Measurements from ENCODE around the gene TRMT1.

The TRMT1 gene

GRCh38 chr19:13097033-13097462, 19.5 kb downstream of the TRMT1 start:
- CTCF ChIA-PET, result interaction anchor here (0.9 kb wide), 1 partner anchor 120 kb away, joined by 3 read pairs; no protein-coding TSS in a partner anchor
- DNase-seq (ENCODE audit: extremely low spot score), result no peak
- TF ChIP-seq FOXA1 (IDR thresholded peaks at IDR 0.05) (no peak), HDGF (IDR thresholded peaks at IDR 0.05; ENCODE audit: borderline replicate concordance) (no peak), SUZ12 (IDR thresholded peaks at IDR 0.05) (no peak), LEF1 (IDR thresholded peaks at IDR 0.05; ENCODE audit: borderline replicate concordance) (no peak), TARDBP (IDR thresholded peaks at IDR 0.05) (no peak), PKNOX1 (IDR thresholded peaks at IDR 0.05) (no peak), L3MBTL2 (conservative IDR thresholded peaks at IDR 0.05) (no peak), SP1 (IDR thresholded peaks at IDR 0.05) (no peak), ARNT (IDR thresholded peaks at IDR 0.05) (no peak), BHLHE40 (IDR thresholded peaks at IDR 0.05; ENCODE audit: borderline replicate concordance) (no peak), CTBP1 (IDR thresholded peaks at IDR 0.05; ENCODE audit: borderline replicate concordance) (no peak), ELF4 (IDR thresholded peaks at IDR 0.05) (no peak), ZNF384 (IDR thresholded peaks at IDR 0.05) (no peak), FOXK2 (IDR thresholded peaks at IDR 0.05) (no peak)
- POLR2A ChIA-PET, result no interaction called here

GRCh38 chr19:13095934-13096927, 20.3 kb downstream of the TRMT1 start:
- no peak for TF ChIP-seq HDGF (IDR thresholded peaks at IDR 0.05; ENCODE audit: borderline replicate concordance)
- no peak for TF ChIP-seq L3MBTL2 (conservative IDR thresholded peaks at IDR 0.05)
- POLR2A ChIA-PET, result interaction anchor here (1.0 to 2.0 kb wide), 2 partner anchors 9 to 57 kb away, joined by 3 to 9 read pairs; no protein-coding TSS in a partner anchor
- CTCF ChIA-PET, result interaction anchor here (0.6 to 3.8 kb wide), 5 partner anchors 13 to 131 kb away, joined by 3 to 27 read pairs (median 7); no protein-coding TSS in a partner anchor
- DNase-seq (ENCODE audit: extremely low spot score), result peak; percentile 49

GRCh38 chr19:13095393-13095784, 21.2 kb downstream of the TRMT1 start:
- TF ChIP-seq NFRKB (IDR thresholded peaks at IDR 0.05) (no peak), FOXK2 (IDR thresholded peaks at IDR 0.05) (no peak), LEF1 (IDR thresholded peaks at IDR 0.05; ENCODE audit: borderline replicate concordance) (no peak), SP1 (IDR thresholded peaks at IDR 0.05) (no peak), ELF4 (IDR thresholded peaks at IDR 0.05) (no peak)
- CTCF ChIA-PET, result interaction anchor here (1.2 to 3.8 kb wide), 4 partner anchors 34 to 130 kb away, joined by 3 to 35 read pairs (median 24); no protein-coding TSS in a partner anchor
- DNase-seq (ENCODE audit: extremely low spot score), result no peak
- POLR2A ChIA-PET, result interaction anchor here (2.0 kb wide), 1 partner anchor 58 kb away, joined by 9 read pairs; no protein-coding TSS in a partner anchor

- ChIA-PET POLR2A (interaction anchor here (1.0 to 2.0 kb wide), 2 partner anchors 12 to 58 kb away, joined by 3 to 9 read pairs; no protein-coding TSS in a partner anchor), CTCF (interaction anchor here (0.8 to 3.8 kb wide), 10 partner anchors 12 to 129 kb away, joined by 3 to 35 read pairs (median 6); no protein-coding TSS in a partner anchor)
- DNase-seq (ENCODE audit: extremely low spot score), result no peak
- no peak for TF ChIP-seq LEF1 (IDR thresholded peaks at IDR 0.05; ENCODE audit: borderline replicate concordance)
- TF ChIP-seq SP1 (IDR thresholded peaks at IDR 0.05), result no peak
- TF ChIP-seq ARNT (IDR thresholded peaks at IDR 0.05), result no peak
- TF ChIP-seq PKNOX1 (IDR thresholded peaks at IDR 0.05), result no peak
- no peak for TF ChIP-seq HDGF (IDR thresholded peaks at IDR 0.05; ENCODE audit: borderline replicate concordance)
- no peak for TF ChIP-seq FOXA1 (IDR thresholded peaks at IDR 0.05)
- TF ChIP-seq CTBP1 (IDR thresholded peaks at IDR 0.05; ENCODE audit: borderline replicate concordance), result no peak
- no peak for TF ChIP-seq NFRKB (IDR thresholded peaks at IDR 0.05)
- TF ChIP-seq BHLHE40 (IDR thresholded peaks at IDR 0.05; ENCODE audit: borderline replicate concordance), result no peak
- TF ChIP-seq ZNF384 (IDR thresholded peaks at IDR 0.05), result no peak
- TF ChIP-seq FOXM1 (IDR thresholded peaks at IDR 0.05; ENCODE audit: borderline replicate concordance), result no peak
- TF ChIP-seq TARDBP (IDR thresholded peaks at IDR 0.05), result no peak
- no peak for TF ChIP-seq FOXK2 (IDR thresholded peaks at IDR 0.05)
Measured at GRCh38 chr19:13094771-13095392, 21.7 kb downstream of the TRMT1 start.

GRCh38 chr19:13094106-13094504, 22.4 kb downstream of the TRMT1 start:
- ChIA-PET CTCF (interaction anchor here (0.6 to 3.8 kb wide), 17 partner anchors 11 to 303 kb away, joined by 3 to 35 read pairs (median 4); no protein-coding TSS in a partner anchor), POLR2A (interaction anchor here (1.0 to 1.3 kb wide), 2 partner anchors 11 to 117 kb away, joined by 3 read pairs; no protein-coding TSS in a partner anchor)
- TF ChIP-seq SUZ12 (IDR thresholded peaks at IDR 0.05), result no peak
- no peak for TF ChIP-seq SP1 (IDR thresholded peaks at IDR 0.05)
- no peak for TF ChIP-seq ELF4 (IDR thresholded peaks at IDR 0.05)
- TF ChIP-seq TARDBP (IDR thresholded peaks at IDR 0.05), result no peak
- no peak for TF ChIP-seq HDGF (IDR thresholded peaks at IDR 0.05; ENCODE audit: borderline replicate concordance)
- no peak for TF ChIP-seq ZNF384 (IDR thresholded peaks at IDR 0.05)
- no peak for TF ChIP-seq BHLHE40 (IDR thresholded peaks at IDR 0.05; ENCODE audit: borderline replicate concordance)
- TF ChIP-seq LEF1 (IDR thresholded peaks at IDR 0.05; ENCODE audit: borderline replicate concordance), result no peak
- TF ChIP-seq FOXK2 (IDR thresholded peaks at IDR 0.05), result no peak
- TF ChIP-seq PKNOX1 (IDR thresholded peaks at IDR 0.05), result no peak
- no peak for TF ChIP-seq CTBP1 (IDR thresholded peaks at IDR 0.05; ENCODE audit: borderline replicate concordance)
- TF ChIP-seq FOXM1 (IDR thresholded peaks at IDR 0.05; ENCODE audit: borderline replicate concordance), result no peak
- TF ChIP-seq NFRKB (IDR thresholded peaks at IDR 0.05), result no peak
- TF ChIP-seq ARNT (IDR thresholded peaks at IDR 0.05), result no peak
- no peak for TF ChIP-seq FOXA1 (IDR thresholded peaks at IDR 0.05)
- TF ChIP-seq L3MBTL2 (conservative IDR thresholded peaks at IDR 0.05), result no peak
- no peak for DNase-seq (ENCODE audit: extremely low spot score)
